Frontal cortex (tissue), 4 donors: ENCODE measurements around the gene KLK2. TPM values are rescaled to one million over a fixed set of nuclear protein-coding genes. Genes with fewer than 3 reads are reported as not detected.

Source experiments
- DNase-seq, 2 donors: peaks; one replicate each; pipeline ENCODE4 v3.0.0; 2012; ENCODE audit warnings: low spot score in 2 of 2
- FAIRE-seq: peaks from 2 replicates; lab custom pipeline; 2012; peaks lifted over from hg19 to GRCh38; lab: Jason Lieb, UNC
- total RNA-seq: library from RNA; depleted of rRNA; stranded (reverse); fragments of >200 nt; gene quantifications from one replicate; pipeline ENCODE4 v1.2.3, GENCODE V29; 2014
- donor health status: control.
- donor health status: control.
- donor health status: control.

Gene KLK2
- total RNA-seq, 1 donor from 2014 or later, result not detected

GRCh38 chr19:50843701-50844221 lies 29.5 kb upstream of the KLK2 start:
- DNase-seq, result no peak
- FAIRE-seq, result no peak

- DNase-seq, result no peak
- FAIRE-seq, result no peak
Measured at GRCh38 chr19:50844296-50844935, 28.8 kb upstream of the KLK2 start.

GRCh38 chr19:50850738-50851137 lies 22.5 kb upstream of the KLK2 start:
- FAIRE-seq (no peak), DNase-seq (no peak)

- DNase-seq (no peak), FAIRE-seq (no peak)
Measured at GRCh38 chr19:50851620-50852019, 21.6 kb upstream of the KLK2 start.

GRCh38 chr19:50854636-50855410 lies 18.4 kb upstream of the KLK2 start, which contains the start of gene KLK3:
TSS of gene KLK3 (plus strand) at chr19:50854915. CDS start at chr19:50854956, 41 bp downstream.
- DNase-seq (no peak), FAIRE-seq (no peak)

- no peak for DNase-seq
- FAIRE-seq, result no peak
Measured at GRCh38 chr19:50857366-50857765, 15.9 kb upstream of the KLK2 start.

GRCh38 chr19:50858886-50859285 lies 14.4 kb upstream of the KLK2 start:
- DNase-seq, result no peak
- FAIRE-seq, result no peak

GRCh38 chr19:50859849-50860248 lies 13.4 kb upstream of the KLK2 start:
- FAIRE-seq (no peak), DNase-seq (no peak)

- FAIRE-seq (no peak), DNase-seq (no peak)
Measured at GRCh38 chr19:50861010-50861409, 12.2 kb upstream of the KLK2 start.

GRCh38 chr19:50861496-50862286 lies 11.5 kb upstream of the KLK2 start:
- FAIRE-seq (no peak), DNase-seq (no peak)

GRCh38 chr19:50869479-50869878 lies 3.8 kb upstream of the KLK2 start:
- FAIRE-seq, result no peak
- DNase-seq, result no peak

GRCh38 chr19:50870417-50871089 lies 2.7 kb upstream of the KLK2 start:
- DNase-seq, result no peak
- no peak for FAIRE-seq

GRCh38 chr19:50874211-50874610 lies 972 bp downstream of the KLK2 start:
- no peak for FAIRE-seq
- no peak for DNase-seq

GRCh38 chr19:50875795-50876422 lies 2.7 kb downstream of the KLK2 start:
- FAIRE-seq, result no peak
- DNase-seq, result no peak

- no peak for FAIRE-seq
- DNase-seq, result no peak
Measured at GRCh38 chr19:50876456-50876855, 3.2 kb downstream of the KLK2 start.

GRCh38 chr19:50877338-50877737 lies 4.1 kb downstream of the KLK2 start:
- no peak for FAIRE-seq
- DNase-seq, result no peak

GRCh38 chr19:50878851-50879250 lies 5.6 kb downstream of the KLK2 start:
- FAIRE-seq, result no peak
- no peak for DNase-seq

GRCh38 chr19:50880241-50880640 lies 7.0 kb downstream of the KLK2 start:
- DNase-seq (no peak), FAIRE-seq (no peak)

GRCh38 chr19:50882188-50882587 lies 8.9 kb downstream of the KLK2 start:
- FAIRE-seq, result no peak
- DNase-seq, result no peak

GRCh38 chr19:50889638-50890037 lies 16.4 kb downstream of the KLK2 start:
- DNase-seq (no peak), FAIRE-seq (no peak)
